ENCODE measurements around the gene FICD. TPM values are rescaled to one million over a fixed set of nuclear protein-coding genes. Genes with fewer than 3 reads are reported as not detected.

The FICD gene
- total and polyA plus RNA-seq, 10 donors, result 1.1 to 12.7 (median 7.7) TPM

GRCh38 chr12:108530161-108530560, 15.1 kb downstream of the FICD start:
- DNase-seq, result no peak
- TF ChIP-seq POLR2A (IDR thresholded peaks at IDR 0.05), result no peak
- TF ChIP-seq CTCF (IDR thresholded peaks at IDR 0.05 in 8 of 11, conservative IDR thresholded peaks at IDR 0.05 in 3 of 11), result no peak
- TF ChIP-seq POLR2AphosphoS5 (IDR thresholded peaks at IDR 0.05), result no peak
- no peaks in the 10 kb centered on the region for H3K4me1 ChIP-seq
- H3K36me3 ChIP-seq, result peaks cover 10 to 100% (median 97%) of the 10 kb centered on the region in 6 donors
- intact Hi-C loops (cut with DNase I; ENCODE audit: low total_unique reads), result no loop called here
- H3K4me3 ChIP-seq, result no peak overlapping the region
- no peaks in the 10 kb centered on the region for H3K27me3 ChIP-seq (replicated peaks in 1 of 7)
- H3K9me3 ChIP-seq, result no peaks in the 10 kb centered on the region
- no peak overlapping the region for H3K27ac ChIP-seq
- WGBS, 5 donors, result 85 to 95% (median 92%) methylated on average over 9 of the region's 9 CpGs

- Histone ChIP-seq H3K27me3 (replicated peaks in 1 of 7) (no peaks in the 10 kb centered on the region), H3K27ac (no peak overlapping the region), H3K9me3 (no peaks in the 10 kb centered on the region), H3K36me3 (peaks cover 6 to 100% (median 97%) of the 10 kb centered on the region in 6 donors), H3K4me1 (no peaks in the 10 kb centered on the region), H3K4me3 (no peak overlapping the region)
- no peak for TF ChIP-seq POLR2A (IDR thresholded peaks at IDR 0.05)
- TF ChIP-seq POLR2AphosphoS5 (IDR thresholded peaks at IDR 0.05), result no peak
- no peak for TF ChIP-seq CTCF (IDR thresholded peaks at IDR 0.05 in 8 of 11, conservative IDR thresholded peaks at IDR 0.05 in 3 of 11)
- DNase-seq, result no peak
- WGBS, 5 donors, result 95 to 96% (median 95%) methylated on average over 12 to 15 of the region's 15 CpGs
- intact Hi-C loops (cut with DNase I; ENCODE audit: low total_unique reads), result no loop called here
Measured at GRCh38 chr12:108531929-108532848, 17.1 kb downstream of the FICD start.

- Histone ChIP-seq H3K9me3 (no peaks in the 10 kb centered on the region), H3K27me3 (replicated peaks in 1 of 7) (no peaks in the 10 kb centered on the region), H3K27ac (no peak overlapping the region), H3K4me3 (no peak overlapping the region), H3K36me3 (peaks cover 0 to 94% (median 72%) of the 10 kb centered on the region in 6 donors), H3K4me1 (peaks cover 0 to 23% (median 7%) of the 10 kb centered on the region in 6 donors)
- WGBS, 5 donors, result 73 to 81% (median 78%) methylated on average over 6 of the region's 6 CpGs
- DNase-seq, result no peak
- no peak for TF ChIP-seq POLR2A (IDR thresholded peaks at IDR 0.05)
- TF ChIP-seq POLR2AphosphoS5 (IDR thresholded peaks at IDR 0.05), result no peak
- no peak for TF ChIP-seq CTCF (IDR thresholded peaks at IDR 0.05 in 8 of 11, conservative IDR thresholded peaks at IDR 0.05 in 3 of 11)
- intact Hi-C loops (cut with DNase I; ENCODE audit: low total_unique reads), result no loop called here
Measured at GRCh38 chr12:108538146-108538545, 23.1 kb downstream of the FICD start.

GRCh38 chr12:108538616-108539195, 23.6 kb downstream of the FICD start:
- intact Hi-C loops (cut with DNase I; ENCODE audit: low total_unique reads), result no loop called here
- TF ChIP-seq POLR2A (IDR thresholded peaks at IDR 0.05), result no peak
- TF ChIP-seq POLR2AphosphoS5 (IDR thresholded peaks at IDR 0.05), result no peak
- TF ChIP-seq CTCF (IDR thresholded peaks at IDR 0.05 in 8 of 11, conservative IDR thresholded peaks at IDR 0.05 in 3 of 11), result no peak

More at GRCh38 chr12:108538616-108539195, 23.6 kb downstream of the FICD start:
- H3K9me3 ChIP-seq, result no peaks in the 10 kb centered on the region
- H3K4me1 ChIP-seq, result peaks cover 0 to 23% (median 7%) of the 10 kb centered on the region in 6 donors
- DNase-seq, result no peak
- no peaks in the 10 kb centered on the region for H3K27me3 ChIP-seq (replicated peaks in 1 of 7)
- H3K36me3 ChIP-seq, result peaks cover 0 to 94% (median 72%) of the 10 kb centered on the region in 6 donors
- H3K4me3 ChIP-seq, result no peak overlapping the region
- no peak overlapping the region for H3K27ac ChIP-seq
- 93 to 95% (median 94%) methylated on average over 10 of the region's 10 CpGs for WGBS, 5 donors
